OCI-LY1 (cell line): ENCODE data around the gene FASN.

ENCODE experiments used
- EZH2 ChIP-seq: fragments of 200-600 bp; sonication (generic), shearing (Covaris generic); IDR thresholded peaks from 2 replicates; pipeline ENCODE4 v1.8.0; 2017; ENCODE audit warnings: borderline replicate concordance, mixed run types, mild to moderate bottlenecking, antibody characterized with exemption, low read length, moderate library complexity, mixed read lengths
- TF ChIP-seq, protein P1 (sequence below): fragments of 200-600 bp; sonication (generic), shearing (Covaris generic); IDR thresholded peaks from 2 replicates; pipeline ENCODE4 v1.5.1; 2017; ENCODE audit warnings: mild to moderate bottlenecking, antibody characterized with exemption, low read length, moderate library complexity, mixed read lengths

DNA sequence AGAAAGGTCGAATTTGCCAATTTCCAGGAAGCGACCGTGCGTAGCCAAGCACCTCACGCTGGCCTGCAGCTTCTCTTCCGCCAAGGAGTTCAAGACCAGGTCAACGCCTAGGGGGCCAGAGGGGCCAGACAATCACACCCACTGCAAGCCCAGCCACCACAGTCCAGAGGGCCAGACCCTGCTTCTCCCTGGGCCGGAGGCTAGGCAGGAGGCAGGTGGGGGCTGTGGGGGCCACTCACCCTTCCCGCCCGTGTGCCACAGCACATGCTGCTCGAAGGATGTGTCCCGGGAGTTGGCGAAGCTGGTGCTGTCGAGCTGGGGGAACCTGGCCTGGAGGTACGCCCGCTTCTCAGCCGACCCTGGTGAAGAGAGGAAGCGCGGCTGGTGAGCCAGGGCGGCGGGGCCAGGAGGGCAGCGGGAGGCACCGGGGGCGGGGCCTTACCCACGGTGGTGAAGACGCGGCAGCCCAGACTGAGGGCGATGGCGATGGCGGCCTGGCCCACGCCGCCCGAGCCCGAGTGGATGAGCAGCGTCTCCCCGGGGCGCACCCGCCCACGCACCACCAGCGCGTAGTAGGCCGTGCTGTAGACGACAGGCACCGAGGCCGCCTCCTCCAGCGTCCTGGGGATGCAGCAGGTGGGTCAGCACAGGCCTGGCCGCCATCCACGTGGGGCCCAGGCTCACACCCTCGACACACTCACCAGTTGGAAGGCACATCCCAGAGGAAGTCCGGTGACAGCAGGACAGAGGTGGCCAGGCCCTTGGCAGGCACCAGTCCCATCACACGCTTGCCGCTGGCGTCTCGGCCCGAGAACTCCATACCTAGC, 14.3 kb downstream of the FASN start:
- TF ChIP-seq, protein P1, sequence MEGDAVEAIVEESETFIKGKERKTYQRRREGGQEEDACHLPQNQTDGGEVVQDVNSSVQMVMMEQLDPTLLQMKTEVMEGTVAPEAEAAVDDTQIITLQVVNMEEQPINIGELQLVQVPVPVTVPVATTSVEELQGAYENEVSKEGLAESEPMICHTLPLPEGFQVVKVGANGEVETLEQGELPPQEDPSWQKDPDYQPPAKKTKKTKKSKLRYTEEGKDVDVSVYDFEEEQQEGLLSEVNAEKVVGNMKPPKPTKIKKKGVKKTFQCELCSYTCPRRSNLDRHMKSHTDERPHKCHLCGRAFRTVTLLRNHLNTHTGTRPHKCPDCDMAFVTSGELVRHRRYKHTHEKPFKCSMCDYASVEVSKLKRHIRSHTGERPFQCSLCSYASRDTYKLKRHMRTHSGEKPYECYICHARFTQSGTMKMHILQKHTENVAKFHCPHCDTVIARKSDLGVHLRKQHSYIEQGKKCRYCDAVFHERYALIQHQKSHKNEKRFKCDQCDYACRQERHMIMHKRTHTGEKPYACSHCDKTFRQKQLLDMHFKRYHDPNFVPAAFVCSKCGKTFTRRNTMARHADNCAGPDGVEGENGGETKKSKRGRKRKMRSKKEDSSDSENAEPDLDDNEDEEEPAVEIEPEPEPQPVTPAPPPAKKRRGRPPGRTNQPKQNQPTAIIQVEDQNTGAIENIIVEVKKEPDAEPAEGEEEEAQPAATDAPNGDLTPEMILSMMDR: no peak
- TF ChIP-seq EZH2: no peak
